Endothelial cell of umbilical vein (primary cell): ENCODE results near the gene SSH3. TPM values are rescaled to one million over a fixed set of nuclear protein-coding genes. Genes with fewer than 3 reads are reported as not detected.

ENCODE experiments used
- BruUV-seq: library from RNA; stranded (reverse); fragments of 400-500 nt; replicated peaks from 2 replicates; lab custom pipeline; 2021; lab: Mats Ljungman, UMichigan
- CTCF ChIA-PET: fragments of 300-600, 350-600 bp; sonication (Branson Sonifier 250); formaldehyde crosslinking; loops from one replicate; lab custom pipeline; 2021; ENCODE audit warnings: antibody characterized with exemption, inconsistent platforms; lab: Charles Lee
- POLR2A ChIA-PET: fragments of 300-600, 350-600 bp; sonication (Branson Sonifier 250); formaldehyde crosslinking; loops from one replicate; lab custom pipeline; 2021; ENCODE audit warnings: antibody characterized with exemption, inconsistent platforms; lab: Charles Lee
- DNase-seq: peaks from one replicate; pipeline ENCODE4 v3.0.0-alpha.2; 2011; ENCODE audit warnings: low read depth, low spot score
- FAIRE-seq: peaks from 2 replicates; lab custom pipeline; 2011; peaks lifted over from hg19 to GRCh38; lab: Jason Lieb, UNC
- H2AFZ ChIP-seq: 2 replicates; pipeline ENCODE4 v1.6.0; 2012; ENCODE audit warnings: low read depth, low read length, control low read depth, inconsistent platforms
- H3K27ac ChIP-seq: 2 replicates; pipeline ENCODE4 v1.5.1; 2011; ENCODE audit warnings: low read depth, mild to moderate bottlenecking, control low read depth, low read length, moderate library complexity; ENCODE audit not compliant: insufficient read depth
- H3K27me3 ChIP-seq, 2 experiments: 2 replicates each; pipeline versions ENCODE4 v1.6.0 to v1.6.1; 2011; ENCODE audit warnings: low read length in 2 of 2, mixed read lengths in 1 of 2; ENCODE audit not compliant: control insufficient read depth in 2 of 2, insufficient read depth in 2 of 2
- H3K36me3 ChIP-seq, 2 experiments: 2 replicates in 1 of 2; 3 replicates in 1 of 2; pipeline ENCODE4 v1.5.1; 2011; ENCODE audit warnings: low read length in 2 of 2, mild to moderate bottlenecking in 1 of 2, moderate library complexity in 1 of 2; ENCODE audit not compliant: control insufficient read depth in 2 of 2, insufficient read depth in 2 of 2; ENCODE audit errors: extremely low read depth in 1 of 2
- H3K4me1 ChIP-seq: 3 replicates; pipeline ENCODE4 v1.5.1; 2011; ENCODE audit warnings: mild to moderate bottlenecking, low read length; ENCODE audit not compliant: control insufficient read depth, insufficient read depth; ENCODE audit errors: extremely low read depth
- H3K4me2 ChIP-seq: 2 replicates; pipeline ENCODE4 v1.6.1; 2011; ENCODE audit warnings: low read length, control low read depth, mixed read lengths; ENCODE audit not compliant: insufficient read depth
- H3K4me3 ChIP-seq, 3 experiments: fragments of 200-600 bp in 1 of 3; sonication (generic), shearing (Covaris generic) in 1 of 3; replicated peaks in 1 of 3; 2 replicates each; pipeline ENCODE4 v1.5.1; 2011 to 2016; ENCODE audit warnings: control low read depth in 3 of 3, low read length in 3 of 3, mild to moderate bottlenecking in 2 of 3, inconsistent platforms in 1 of 3, low read depth in 1 of 3, moderate library complexity in 1 of 3; ENCODE audit not compliant: insufficient read depth in 1 of 3
- H3K79me2 ChIP-seq: 2 replicates; pipeline ENCODE4 v1.6.0; 2012; ENCODE audit warnings: low read length, inconsistent platforms; ENCODE audit not compliant: control insufficient read depth, insufficient read depth
- H3K9ac ChIP-seq: replicated peaks from 2 replicates; pipeline ENCODE3; 2011; ENCODE audit warnings: low read length, control low read depth; ENCODE audit not compliant: insufficient read depth; ENCODE audit errors: extremely low read depth
- H3K9me1 ChIP-seq: replicated peaks from 3 replicates; pipeline ENCODE4 v1.6.0; 2011; ENCODE audit warnings: mild to moderate bottlenecking, low read length; ENCODE audit not compliant: control insufficient read depth, insufficient read depth; ENCODE audit errors: extremely low read depth
- H3K9me3 ChIP-seq: replicated peaks from 2 replicates; pipeline ENCODE4 v1.5.1; 2012; ENCODE audit warnings: low read length, inconsistent platforms; ENCODE audit not compliant: control insufficient read depth, insufficient read depth
- H4K20me1 ChIP-seq: replicated peaks from 2 replicates; pipeline ENCODE3; 2011; ENCODE audit warnings: mild to moderate bottlenecking, low read length; ENCODE audit not compliant: control insufficient read depth, insufficient read depth; ENCODE audit errors: extremely low read depth
- CTCF ChIP-seq, 2 donors: IDR thresholded peaks; 1 replicate in 1 of 2; 2 replicates in 1 of 2; pipeline ENCODE4 v1.5.1; 2011; ENCODE audit warnings: low read length in 2 of 2, mild to moderate bottlenecking in 2 of 2, moderate library complexity in 2 of 2, control low read depth in 1 of 2, inconsistent platforms in 1 of 2, low read depth in 1 of 2; ENCODE audit not compliant: insufficient read depth in 1 of 2; ENCODE audit errors: extremely low read depth in 1 of 2
- EZH2 ChIP-seq: IDR thresholded peaks from 2 replicates; pipeline ENCODE4 v1.6.1; 2012; ENCODE audit warnings: borderline replicate concordance, low read depth, mild to moderate bottlenecking, moderate library complexity, low read length, inconsistent platforms; ENCODE audit not compliant: severe bottlenecking
- FOS ChIP-seq: IDR thresholded peaks from 2 replicates; pipeline ENCODE4 v1.6.1; 2011; ENCODE audit warnings: mild to moderate bottlenecking, low read length, moderate library complexity, borderline replicate concordance; ENCODE audit not compliant: insufficient read depth
- GATA2 ChIP-seq: IDR thresholded peaks from 2 replicates; pipeline ENCODE4 v1.7.0; 2011; ENCODE audit warnings: low read depth, mild to moderate bottlenecking, moderate library complexity, mixed read lengths, low read length; ENCODE audit not compliant: insufficient read length, insufficient read depth
- JUN ChIP-seq: IDR thresholded peaks from 2 replicates; pipeline ENCODE4 v1.6.1; 2011; ENCODE audit warnings: borderline replicate concordance, low read depth; ENCODE audit not compliant: insufficient read length, insufficient read depth
- MAX ChIP-seq: IDR thresholded peaks from 2 replicates; pipeline ENCODE4 v1.6.1; 2011; ENCODE audit not compliant: insufficient read depth, insufficient read length
- MYC ChIP-seq: IDR thresholded peaks from one replicate; pipeline ENCODE4 v1.6.1; 2011; ENCODE audit warnings: mild to moderate bottlenecking, low read depth, low read length
- POLR2A ChIP-seq: IDR thresholded peaks from 2 replicates; pipeline ENCODE4 v1.6.1; 2012; ENCODE audit warnings: low read depth, mild to moderate bottlenecking, control low read depth, low read length
- POLR2AphosphoS5 ChIP-seq: IDR thresholded peaks from 2 replicates; pipeline ENCODE4 v1.6.1; 2012; ENCODE audit warnings: low read depth, mild to moderate bottlenecking, control low read depth, low read length, moderate library complexity; ENCODE audit not compliant: insufficient read depth
- dilution Hi-C: fragments of 300-500 bp; cut with MboI; formaldehyde crosslinking; loops from one replicate; pipeline ENCODE4 v1.15.0; 2019; ENCODE audit warnings: low sequenced_read_pairs; ENCODE audit not compliant: extremely low pct_ligation_motif_present
- intact Hi-C: fragments of 100-400 bp; cut with micrococcal nuclease; formaldehyde crosslinking; loops from one replicate; pipeline ENCODE4 v1.10.0; 2022
- polyA plus RNA-seq, 4 experiments: library from polyadenylated mRNA; depleted of rRNA in 3 of 4; stranded (reverse) in 3 of 4; unstranded in 1 of 4; fragments of >200 nt; gene quantifications; 2 replicates each; pipeline versions ENCODE4 v1.2.1 to v1.2.3, GENCODE V29; 2011 to 2012; ENCODE audit warnings: missing spikeins in 1 of 4
- total RNA-seq: library from RNA; stranded (reverse); gene quantifications from 2 replicates; pipeline ENCODE4 v1.2.3, GENCODE V29; 2021

The SSH3 gene
- total and polyA plus RNA-seq, 2 donors (not counting 3 experiments of a cell fraction or from before 2014, with no cell fraction given) = 14.3 to 16.5 TPM

- Histone ChIP-seq H3K27me3 (no peaks in the 10 kb centered on the region), H2AFZ (no peak overlapping the region), H3K9me1 (no peaks in the 10 kb centered on the region), H3K27ac (no peak overlapping the region), H3K79me2 (no peaks in the 10 kb centered on the region), H3K9ac (no peak overlapping the region), H3K4me2 (no peak overlapping the region), H3K9me3 (no peaks in the 10 kb centered on the region), H3K36me3 (peaks cover 8 to 64% of the 10 kb centered on the region in 2 experiments), H4K20me1 (no peaks in the 10 kb centered on the region), H3K4me1 (peaks cover 12% of the 10 kb centered on the region), H3K4me3 (no peak overlapping the region)
- CTCF ChIA-PET = interaction anchor here (0.8 to 1.6 kb wide), 4 partner anchors 10 to 34 kb away, joined by 3 to 5 read pairs (median 4); no protein-coding TSS in a partner anchor
- POLR2A ChIA-PET = interaction anchor here (0.6 kb wide), 1 partner anchor 14 kb away, joined by 4 read pairs; no protein-coding TSS in a partner anchor
- dilution Hi-C loops (no loop called here), intact Hi-C loops (no loop called here)
- no TSS peak for BruUV-seq
- DNase-seq = no peak
- no peak for FAIRE-seq
- TF ChIP-seq FOS (no peak), CTCF (IDR thresholded peaks at IDR 0.05; ENCODE audit: extremely low read depth in 1 of 2, insufficient read depth in 1 of 2, low read depth in 1 of 2, low read length in 2 of 2) (no peak), EZH2 (no peak), POLR2AphosphoS5 (no peak), MAX (no peak), GATA2 (no peak), JUN (no peak), POLR2A (no peak), MYC (no peak)
Observed at GRCh38 chr11:67283481-67283963, 19.8 kb upstream of the SSH3 start.
